ENCODE data around the gene NDUFS7.

The NDUFS7 gene

GRCh38 chr19:1379961-1380489, 3.7 kb upstream of the NDUFS7 start:
- no peak for DNase-seq (ENCODE audit: low read depth, low spot score)
- no peak overlapping the region for H3K4me3 ChIP-seq (ENCODE audit: low read length)

- DNase-seq (ENCODE audit: low read depth, low spot score), result no peak
- no peak overlapping the region for H3K4me3 ChIP-seq (ENCODE audit: low read length)
These were observed 1.5 kb upstream of the NDUFS7 start for GRCh38 chr19:1382250-1382649.

GRCh38 chr19:1383017-1383311, 743 bp upstream of the NDUFS7 start:
- H3K4me3 ChIP-seq (ENCODE audit: low read length), result peak overlapping the region; percentile 35
- DNase-seq (ENCODE audit: low read depth, low spot score), result no peak

GRCh38 chr19:1384085-1384462, 367 bp downstream of the NDUFS7 start:
- H3K4me3 ChIP-seq (ENCODE audit: low read length), result peak overlapping the region; percentile 95
- no peak for DNase-seq (ENCODE audit: low read depth, low spot score)

- DNase-seq (ENCODE audit: low read depth, low spot score), result peak; percentile 41
- H3K4me3 ChIP-seq (ENCODE audit: low read length), result peak overlapping the region; percentile 95
These were observed 887 bp downstream of the NDUFS7 start for GRCh38 chr19:1384478-1385110.

GRCh38 chr19:1385816-1386215, 2.1 kb downstream of the NDUFS7 start:
- DNase-seq (ENCODE audit: low read depth, low spot score), result no peak
- no peak overlapping the region for H3K4me3 ChIP-seq (ENCODE audit: low read length)

GRCh38 chr19:1386945-1387683, 3.4 kb downstream of the NDUFS7 start:
- H3K4me3 ChIP-seq (ENCODE audit: low read length), result no peak overlapping the region
- no peak for DNase-seq (ENCODE audit: low read depth, low spot score)

- DNase-seq (ENCODE audit: low read depth, low spot score), result no peak
- H3K4me3 ChIP-seq (ENCODE audit: low read length), result no peak overlapping the region
These were observed 4.3 kb downstream of the NDUFS7 start for GRCh38 chr19:1387684-1388636.

GRCh38 chr19:1388637-1389026, 4.9 kb downstream of the NDUFS7 start:
- no peak for DNase-seq (ENCODE audit: low read depth, low spot score)
- H3K4me3 ChIP-seq (ENCODE audit: low read length), result no peak overlapping the region

GRCh38 chr19:1389033-1389940, 5.6 kb downstream of the NDUFS7 start:
- no peak overlapping the region for H3K4me3 ChIP-seq (ENCODE audit: low read length)
- no peak for DNase-seq (ENCODE audit: low read depth, low spot score)

GRCh38 chr19:1390890-1391423, 7.2 kb downstream of the NDUFS7 start:
- no peak overlapping the region for H3K4me3 ChIP-seq (ENCODE audit: low read length)
- no peak for DNase-seq (ENCODE audit: low read depth, low spot score)

- DNase-seq (ENCODE audit: low read depth, low spot score), result no peak
- no peak overlapping the region for H3K4me3 ChIP-seq (ENCODE audit: low read length)
These were observed 8.7 kb downstream of the NDUFS7 start for GRCh38 chr19:1392407-1392806.

- no peak for DNase-seq (ENCODE audit: low read depth, low spot score)
- no peak overlapping the region for H3K4me3 ChIP-seq (ENCODE audit: low read length)
These were observed 9.3 kb downstream of the NDUFS7 start for GRCh38 chr19:1392939-1393530.

GRCh38 chr19:1393841-1394240, 10.1 kb downstream of the NDUFS7 start:
- DNase-seq (ENCODE audit: low read depth, low spot score), result no peak
- no peak overlapping the region for H3K4me3 ChIP-seq (ENCODE audit: low read length)

GRCh38 chr19:1394252-1395193, 10.8 kb downstream of the NDUFS7 start:
- no peak overlapping the region for H3K4me3 ChIP-seq (ENCODE audit: low read length)
- no peak for DNase-seq (ENCODE audit: low read depth, low spot score)

GRCh38 chr19:1395194-1396018, 11.7 kb downstream of the NDUFS7 start:
- no peak overlapping the region for H3K4me3 ChIP-seq (ENCODE audit: low read length)
- DNase-seq (ENCODE audit: low read depth, low spot score), result no peak

All from Jurkat, Clone E6-1 (cell line).